ENCODE data around the gene UBE2M.
A peak's percentile ranks its signal among the peaks of the same experiment; 100 is the strongest.

The UBE2M gene

DNA sequence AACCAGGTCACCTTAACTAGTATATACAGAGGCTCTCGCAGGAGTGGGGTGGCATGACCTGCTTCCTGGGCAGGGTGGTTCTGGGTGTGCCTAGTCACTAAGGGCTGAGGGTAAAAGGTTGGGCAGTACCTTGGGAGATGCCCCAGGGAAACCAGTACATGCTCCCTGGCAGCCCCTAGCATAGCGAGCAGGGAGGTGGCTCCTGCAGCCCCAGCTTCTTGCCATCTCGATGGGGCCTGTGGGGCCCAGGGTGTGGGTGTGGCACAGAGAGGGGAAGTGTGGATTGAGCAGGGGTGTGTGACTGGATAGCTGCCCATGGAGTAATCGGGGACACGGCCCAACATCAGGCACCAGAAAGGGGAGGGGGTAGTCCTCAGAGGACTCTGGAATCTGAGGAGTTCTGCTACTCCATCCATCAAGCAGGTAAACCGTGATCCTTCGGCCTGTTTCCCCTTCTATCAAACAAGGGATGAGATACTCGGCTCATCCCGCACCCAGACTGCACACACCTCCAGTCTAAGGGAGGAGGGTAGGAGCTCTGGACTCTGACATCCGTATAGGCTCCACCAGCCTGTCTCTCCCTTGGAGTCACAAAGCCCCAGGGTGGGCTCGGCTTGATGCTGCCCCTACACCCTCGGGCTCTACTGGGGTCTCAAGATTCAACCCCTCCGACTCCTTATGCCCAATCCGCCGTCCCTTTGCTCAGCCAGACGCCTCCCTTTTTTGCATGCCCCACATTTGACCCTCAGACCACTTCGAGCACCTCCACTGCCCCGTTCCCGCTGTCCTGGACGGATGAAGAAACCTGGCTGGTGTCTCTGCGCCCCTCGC, 39.9 kb downstream of the UBE2M start:
- Histone ChIP-seq H3K27ac (peak overlapping the region; percentile 86), H3K4me1 (ENCODE audit: control insufficient read depth in 1 of 2, insufficient read depth in 1 of 2, low read depth in 1 of 2, low read length in 1 of 2) (peaks cover 35 to 45% of the 10 kb centered on the region in 2 experiments), H3K27me3 (no peaks in the 10 kb centered on the region), H3K9me3 (no peaks in the 10 kb centered on the region), H3K4me3 (ENCODE audit: low read depth in 1 of 2, low read length in 1 of 2) (peak overlapping the region; percentile 65 to 74), H3K36me3 (peaks cover 21% of the 10 kb centered on the region)
- TF ChIP-seq, protein P1, sequence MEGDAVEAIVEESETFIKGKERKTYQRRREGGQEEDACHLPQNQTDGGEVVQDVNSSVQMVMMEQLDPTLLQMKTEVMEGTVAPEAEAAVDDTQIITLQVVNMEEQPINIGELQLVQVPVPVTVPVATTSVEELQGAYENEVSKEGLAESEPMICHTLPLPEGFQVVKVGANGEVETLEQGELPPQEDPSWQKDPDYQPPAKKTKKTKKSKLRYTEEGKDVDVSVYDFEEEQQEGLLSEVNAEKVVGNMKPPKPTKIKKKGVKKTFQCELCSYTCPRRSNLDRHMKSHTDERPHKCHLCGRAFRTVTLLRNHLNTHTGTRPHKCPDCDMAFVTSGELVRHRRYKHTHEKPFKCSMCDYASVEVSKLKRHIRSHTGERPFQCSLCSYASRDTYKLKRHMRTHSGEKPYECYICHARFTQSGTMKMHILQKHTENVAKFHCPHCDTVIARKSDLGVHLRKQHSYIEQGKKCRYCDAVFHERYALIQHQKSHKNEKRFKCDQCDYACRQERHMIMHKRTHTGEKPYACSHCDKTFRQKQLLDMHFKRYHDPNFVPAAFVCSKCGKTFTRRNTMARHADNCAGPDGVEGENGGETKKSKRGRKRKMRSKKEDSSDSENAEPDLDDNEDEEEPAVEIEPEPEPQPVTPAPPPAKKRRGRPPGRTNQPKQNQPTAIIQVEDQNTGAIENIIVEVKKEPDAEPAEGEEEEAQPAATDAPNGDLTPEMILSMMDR (IDR thresholded peaks at IDR 0.05), result no peak

DNA sequence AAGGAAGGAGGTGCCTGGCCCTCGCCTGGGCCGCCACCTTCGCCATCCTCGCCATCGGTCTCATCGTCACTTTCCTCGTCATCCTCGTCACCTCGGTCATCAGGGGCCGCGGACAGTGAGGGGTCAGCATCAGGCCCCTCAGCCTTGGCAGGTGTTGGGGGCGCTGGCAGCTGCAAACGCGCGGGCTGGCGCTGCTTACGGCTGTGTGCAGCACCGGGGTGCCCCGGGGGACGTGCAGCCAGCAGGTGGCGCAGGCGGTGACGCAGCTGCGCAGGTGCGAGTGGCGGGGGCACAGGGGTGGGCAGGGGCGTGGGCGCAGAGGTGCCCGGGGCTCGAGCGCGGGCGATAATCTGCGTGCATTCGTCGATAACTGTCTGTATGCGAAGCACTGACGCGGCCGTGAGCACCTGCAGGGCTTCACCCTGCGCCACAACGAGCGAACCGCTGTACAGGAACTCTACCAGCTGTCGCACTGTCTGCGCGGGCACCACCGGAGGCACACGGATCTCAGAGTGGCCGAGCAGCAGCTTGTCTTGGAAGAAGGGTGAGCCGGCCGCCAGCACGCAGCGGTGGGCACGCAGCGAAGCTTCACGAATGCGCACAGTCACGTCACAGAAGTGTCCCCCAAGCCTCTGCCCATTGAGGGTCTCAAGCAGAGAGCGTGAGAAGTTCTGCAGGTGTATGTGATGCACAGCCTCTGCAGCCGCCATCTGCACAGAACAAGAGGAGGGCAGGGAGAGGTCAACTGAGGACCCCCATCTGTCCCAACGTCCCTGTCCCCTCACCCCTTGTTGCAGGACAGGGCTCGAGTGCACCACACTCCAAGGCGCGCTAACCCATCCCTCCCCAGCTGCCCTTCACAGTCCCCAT, 41.2 kb downstream of the UBE2M start:
- TF ChIP-seq, protein P1 (IDR thresholded peaks at IDR 0.05), result no peak
- Histone ChIP-seq H3K4me1 (ENCODE audit: control insufficient read depth in 1 of 2, insufficient read depth in 1 of 2, low read depth in 1 of 2, low read length in 1 of 2) (peaks cover 35 to 46% of the 10 kb centered on the region in 2 experiments), H3K27me3 (no peaks in the 10 kb centered on the region), H3K4me3 (ENCODE audit: low read depth in 1 of 2, low read length in 1 of 2) (no peak overlapping the region), H3K9me3 (no peaks in the 10 kb centered on the region), H3K27ac (no peak overlapping the region), H3K36me3 (peaks cover 27% of the 10 kb centered on the region)

DNA sequence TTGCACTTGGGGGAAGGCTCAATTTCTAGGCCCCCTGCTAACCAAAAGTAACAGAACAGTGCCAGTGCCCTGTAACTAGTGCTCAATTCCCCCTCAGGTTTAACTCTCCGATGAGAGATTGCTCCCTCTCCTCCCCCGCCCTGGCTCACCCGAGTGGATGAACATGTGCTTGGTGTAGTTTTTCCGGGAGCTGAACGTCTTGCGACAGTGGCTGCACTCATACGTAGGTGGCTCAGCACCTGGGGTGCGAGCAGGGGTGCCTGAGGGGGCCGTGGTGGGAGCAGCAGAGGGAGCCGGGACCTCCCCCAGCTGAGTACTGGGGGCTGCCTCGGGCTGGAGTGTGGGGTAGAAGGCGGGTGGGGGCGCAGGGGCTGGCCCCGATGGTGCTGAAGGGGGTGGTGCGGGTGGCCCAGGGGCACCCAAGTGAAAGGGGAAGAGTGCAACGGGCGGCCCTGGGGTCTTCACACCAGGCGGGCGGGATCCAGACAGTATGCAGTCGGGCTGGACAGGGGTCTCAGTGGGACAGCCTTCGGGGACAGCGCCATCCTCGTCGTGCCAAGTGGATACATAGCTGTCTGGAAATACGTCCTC, 42.1 kb downstream of the UBE2M start:
- Histone ChIP-seq H3K4me3 (ENCODE audit: low read depth in 1 of 2, low read length in 1 of 2) (no peak overlapping the region), H3K36me3 (peaks cover 27% of the 10 kb centered on the region), H3K9me3 (no peaks in the 10 kb centered on the region), H3K27ac (no peak overlapping the region), H3K27me3 (no peaks in the 10 kb centered on the region), H3K4me1 (ENCODE audit: control insufficient read depth in 1 of 2, insufficient read depth in 1 of 2, low read depth in 1 of 2, low read length in 1 of 2) (peaks cover 35 to 46% of the 10 kb centered on the region in 2 experiments)
- TF ChIP-seq, protein P1 (IDR thresholded peaks at IDR 0.05), result no peak

DNA sequence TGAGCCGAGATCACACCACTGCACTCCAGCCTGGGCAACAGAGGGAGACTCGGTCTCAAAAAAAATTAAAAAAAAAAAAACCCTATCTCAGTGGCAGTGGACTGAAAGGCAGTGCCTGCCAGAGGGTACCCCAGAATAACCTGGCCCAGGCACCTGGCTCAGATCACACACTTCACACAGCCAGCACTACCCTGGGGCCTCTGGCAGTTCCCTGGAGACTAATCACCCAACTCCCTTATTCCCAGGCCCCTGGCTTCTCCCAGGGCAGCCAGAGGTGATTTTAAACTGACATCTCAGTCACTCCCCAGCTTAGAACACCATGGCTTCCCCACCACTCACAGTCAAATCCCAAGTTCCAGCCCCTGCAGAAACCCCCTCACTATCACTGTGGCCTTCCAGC, 43.2 kb downstream of the UBE2M start:
- H3K27me3 ChIP-seq, result no peaks in the 10 kb centered on the region
- no peaks in the 10 kb centered on the region for H3K9me3 ChIP-seq
- TF ChIP-seq, protein P1 (IDR thresholded peaks at IDR 0.05), result no peak
- no peak overlapping the region for H3K4me3 ChIP-seq (ENCODE audit: low read depth in 1 of 2, low read length in 1 of 2)
- H3K36me3 ChIP-seq, result peaks cover 31% of the 10 kb centered on the region
- H3K27ac ChIP-seq, result no peak overlapping the region
- peaks cover 31 to 43% of the 10 kb centered on the region in 2 experiments for H3K4me1 ChIP-seq (ENCODE audit: control insufficient read depth in 1 of 2, insufficient read depth in 1 of 2, low read depth in 1 of 2, low read length in 1 of 2)

DNA sequence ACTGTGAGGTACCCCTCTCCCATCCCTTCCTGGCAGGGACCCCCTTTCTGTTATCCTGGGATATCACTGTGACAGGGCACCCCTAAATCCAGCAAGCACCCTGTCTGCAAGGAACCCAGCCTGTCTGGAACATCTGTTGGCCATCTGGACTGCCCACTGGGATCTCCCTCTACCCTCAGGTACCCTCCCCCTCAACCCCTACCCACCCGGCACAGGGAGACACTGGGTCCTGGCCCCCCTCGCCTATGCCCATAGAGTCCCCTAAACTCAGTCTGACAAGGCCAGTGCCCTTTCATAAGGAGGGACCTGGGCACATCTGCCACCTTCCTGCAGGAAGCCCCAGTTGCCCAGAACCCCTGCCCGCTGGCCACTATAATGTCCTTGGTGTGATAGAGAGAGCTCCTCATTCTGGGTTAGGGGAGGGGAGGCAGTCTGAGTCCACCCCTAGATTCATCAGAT, 43.8 kb downstream of the UBE2M start:
- Histone ChIP-seq H3K36me3 (peaks cover 32% of the 10 kb centered on the region), H3K27ac (no peak overlapping the region), H3K27me3 (no peaks in the 10 kb centered on the region), H3K4me1 (ENCODE audit: control insufficient read depth in 1 of 2, insufficient read depth in 1 of 2, low read depth in 1 of 2, low read length in 1 of 2) (peaks cover 25 to 36% of the 10 kb centered on the region in 2 experiments), H3K4me3 (ENCODE audit: low read depth in 1 of 2, low read length in 1 of 2) (peak overlapping the region; percentile 41 to 60), H3K9me3 (no peaks in the 10 kb centered on the region)
- TF ChIP-seq, protein P1 (IDR thresholded peaks at IDR 0.05), result no peak
